AG10803 (cell line): ENCODE measurements around the gene GRB10.

Experiments used
- DNase-seq: peaks from one replicate; pipeline ENCODE4 v3.0.0; 2010; ENCODE audit warnings: low read depth
- H3K4me3 ChIP-seq: 2 replicates; pipeline ENCODE4 v1.5.1; 2011; ENCODE audit warnings: mild to moderate bottlenecking, low read length, control low read depth
- CTCF ChIP-seq: conservative IDR thresholded peaks from 2 replicates; pipeline ENCODE4 v1.5.1; 2011; ENCODE audit warnings: mild to moderate bottlenecking, low read length, control low read depth, inconsistent platforms

GRB10 gene

DNA sequence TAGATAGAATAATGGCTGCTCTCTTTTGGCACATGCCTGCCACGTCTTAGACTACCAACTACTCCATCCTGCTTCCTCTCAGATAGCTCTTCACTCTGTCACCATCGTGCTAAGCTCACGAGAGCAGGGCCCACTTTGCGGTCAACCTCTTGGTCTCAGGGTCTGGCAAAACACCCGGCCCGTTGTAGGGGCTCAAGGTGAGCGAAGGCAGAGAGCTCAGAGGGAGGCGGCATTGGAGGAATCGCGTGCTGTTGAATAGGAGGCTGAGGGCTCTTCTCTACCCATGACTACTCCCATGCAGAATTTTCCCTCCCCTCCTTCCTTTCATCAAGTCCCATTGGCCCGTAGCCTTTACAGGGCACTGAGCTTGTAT, 116.6 kb downstream of the GRB10 start:
- H3K4me3 ChIP-seq = no peak overlapping the region
- DNase-seq = no peak
- no peak for TF ChIP-seq CTCF

- TF ChIP-seq CTCF = no peak
- no peak for DNase-seq
- H3K4me3 ChIP-seq = no peak overlapping the region
Observed at GRCh38 chr7:50665403-50666123, 117.1 kb downstream of the GRB10 start.

GRCh38 chr7:50664937-50665336, 117.8 kb downstream of the GRB10 start:
- no peak for TF ChIP-seq CTCF
- H3K4me3 ChIP-seq = no peak overlapping the region

DNA sequence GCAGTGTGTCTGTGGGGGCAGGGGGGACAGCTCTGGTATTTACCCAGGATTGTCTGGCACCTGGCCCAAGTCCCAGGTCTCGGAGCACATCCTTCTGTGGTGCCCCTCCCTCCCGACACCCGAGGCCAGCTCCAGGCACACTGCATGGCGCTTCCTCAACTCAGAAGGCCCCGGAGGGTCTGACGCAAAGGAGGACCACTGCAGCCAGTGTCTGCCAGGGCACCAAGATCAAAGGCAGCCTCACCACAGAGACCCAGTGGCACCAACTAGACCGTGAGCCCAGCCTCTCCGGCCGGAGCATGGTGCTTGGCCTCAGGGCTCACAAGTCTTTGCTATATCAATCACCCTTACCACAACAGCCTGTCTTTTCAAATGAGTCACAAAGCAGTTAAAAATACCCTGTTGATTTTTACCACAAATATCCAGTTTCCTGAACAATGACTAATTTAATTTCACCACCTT, 118.2 kb downstream of the GRB10 start:
- DNase-seq = peak; percentile 72
- no peak for TF ChIP-seq CTCF
- no peak overlapping the region for H3K4me3 ChIP-seq

More at GRCh38 chr7:50664937-50665336, 117.8 kb downstream of the GRB10 start:
- DNase-seq = no peak

GRCh38 chr7:50663396-50664102, 119.1 kb downstream of the GRB10 start:
- no peak for DNase-seq
- TF ChIP-seq CTCF = no peak
- no peak overlapping the region for H3K4me3 ChIP-seq

DNA sequence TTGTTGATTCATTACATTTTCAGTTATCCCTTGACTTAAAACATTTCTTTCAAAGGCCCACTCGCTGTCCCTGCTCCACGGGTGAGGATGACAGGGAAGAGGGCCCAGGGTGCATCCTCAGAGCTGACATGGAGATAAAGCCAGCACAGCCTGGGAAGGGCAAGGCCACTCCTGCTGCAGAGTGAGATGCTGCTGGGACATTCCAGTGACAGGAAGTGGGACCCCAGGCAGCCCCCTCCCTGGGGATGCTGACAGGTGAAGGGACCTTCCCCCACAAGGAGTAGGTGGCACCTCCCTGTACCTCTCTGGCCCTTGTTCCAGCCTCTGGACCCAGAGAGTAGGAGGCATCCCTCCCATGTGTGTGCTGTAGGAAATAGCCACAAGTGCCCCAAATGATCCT, 119.7 kb downstream of the GRB10 start:
- no peak overlapping the region for H3K4me3 ChIP-seq
- no peak for TF ChIP-seq CTCF
- no peak for DNase-seq
